Measurements from ENCODE around the gene ITGA2.

The ITGA2 gene

GRCh38 chr5:53030893-53031292 is 41.7 kb downstream of the ITGA2 start:
- Histone ChIP-seq H3K4me1 (ENCODE audit: control insufficient read depth, insufficient read depth, low read length, poor library complexity, severe bottlenecking) (peaks cover 8% of the 10 kb centered on the region), H3K9me3 (ENCODE audit: control insufficient read depth, low read length) (no peaks in the 10 kb centered on the region), H3K36me3 (ENCODE audit: control insufficient read depth, insufficient read depth, low read length) (no peaks in the 10 kb centered on the region), H3K27me3 (replicated peaks; ENCODE audit: control insufficient read depth, insufficient read depth, low read length, poor library complexity, severe bottlenecking) (no peaks in the 10 kb centered on the region), H3K27ac (ENCODE audit: insufficient read depth, low read length, poor library complexity, severe bottlenecking) (no peak overlapping the region), H3K4me3 (ENCODE audit: insufficient read depth, low read depth, low read length, poor library complexity, severe bottlenecking) (no peak overlapping the region)
- no peak for DNase-seq

DNA sequence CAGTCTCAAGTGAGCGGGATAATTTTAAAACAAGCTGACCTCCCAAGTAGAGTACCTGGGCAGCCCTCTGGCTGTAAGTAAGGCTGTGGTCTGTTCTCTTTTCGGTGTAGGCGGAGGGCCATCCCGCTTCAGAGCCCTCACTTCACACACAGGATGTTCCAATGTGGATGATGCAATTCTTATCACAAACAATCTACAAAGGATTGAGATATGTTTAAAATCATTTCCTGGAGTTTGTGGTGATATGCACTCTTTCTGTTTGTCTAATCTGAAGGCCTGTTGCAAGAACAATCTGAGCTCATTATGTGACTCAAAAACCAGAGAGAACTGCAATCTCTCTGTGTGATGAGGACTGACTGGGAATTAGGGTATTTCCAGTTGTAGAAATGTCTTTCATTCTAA is 42.5 kb downstream of the ITGA2 start:
- Histone ChIP-seq H3K9me3 (ENCODE audit: control insufficient read depth, low read length) (no peaks in the 10 kb centered on the region), H3K4me1 (ENCODE audit: control insufficient read depth, insufficient read depth, low read length, poor library complexity, severe bottlenecking) (peaks cover 8% of the 10 kb centered on the region), H3K27ac (ENCODE audit: insufficient read depth, low read length, poor library complexity, severe bottlenecking) (no peak overlapping the region), H3K4me3 (ENCODE audit: insufficient read depth, low read depth, low read length, poor library complexity, severe bottlenecking) (no peak overlapping the region), H3K27me3 (replicated peaks; ENCODE audit: control insufficient read depth, insufficient read depth, low read length, poor library complexity, severe bottlenecking) (no peaks in the 10 kb centered on the region), H3K36me3 (ENCODE audit: control insufficient read depth, insufficient read depth, low read length) (no peaks in the 10 kb centered on the region)
- no peak for DNase-seq

GRCh38 chr5:53032188-53032587 is 43.0 kb downstream of the ITGA2 start:
- DNase-seq: no peak
- no peak overlapping the region for H3K4me3 ChIP-seq (ENCODE audit: insufficient read depth, low read depth, low read length, poor library complexity, severe bottlenecking)
- H3K27me3 ChIP-seq (replicated peaks; ENCODE audit: control insufficient read depth, insufficient read depth, low read length, poor library complexity, severe bottlenecking): no peaks in the 10 kb centered on the region
- no peaks in the 10 kb centered on the region for H3K9me3 ChIP-seq (ENCODE audit: control insufficient read depth, low read length)
- peaks cover 8% of the 10 kb centered on the region for H3K4me1 ChIP-seq (ENCODE audit: control insufficient read depth, insufficient read depth, low read length, poor library complexity, severe bottlenecking)
- H3K27ac ChIP-seq (ENCODE audit: insufficient read depth, low read length, poor library complexity, severe bottlenecking): no peak overlapping the region
- H3K36me3 ChIP-seq (ENCODE audit: control insufficient read depth, insufficient read depth, low read length): no peaks in the 10 kb centered on the region

DNA sequence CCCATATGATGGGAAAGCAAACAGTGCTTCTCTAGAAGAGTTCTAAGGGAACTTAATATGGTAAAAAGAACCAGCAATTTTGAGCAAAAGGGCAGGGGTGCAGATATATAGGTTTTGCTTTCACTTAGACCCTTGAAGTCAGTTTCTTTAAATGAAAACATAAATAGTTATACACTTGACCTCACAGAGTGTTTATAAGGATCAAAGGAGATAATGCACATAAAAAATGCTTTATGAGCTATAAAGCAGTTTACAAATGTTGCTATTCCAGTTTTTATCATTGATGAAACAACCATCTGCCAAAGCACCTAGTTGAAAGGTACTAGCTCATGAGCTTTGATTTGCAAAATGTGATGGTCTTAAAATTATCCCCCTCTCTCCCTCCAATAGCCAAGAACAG is 45.7 kb downstream of the ITGA2 start:
- no peaks in the 10 kb centered on the region for H3K27me3 ChIP-seq (replicated peaks; ENCODE audit: control insufficient read depth, insufficient read depth, low read length, poor library complexity, severe bottlenecking)
- no peak overlapping the region for H3K4me3 ChIP-seq (ENCODE audit: insufficient read depth, low read depth, low read length, poor library complexity, severe bottlenecking)
- H3K9me3 ChIP-seq (ENCODE audit: control insufficient read depth, low read length): no peaks in the 10 kb centered on the region
- no peaks in the 10 kb centered on the region for H3K36me3 ChIP-seq (ENCODE audit: control insufficient read depth, insufficient read depth, low read length)
- H3K27ac ChIP-seq (ENCODE audit: insufficient read depth, low read length, poor library complexity, severe bottlenecking): no peak overlapping the region
- peaks cover 10% of the 10 kb centered on the region for H3K4me1 ChIP-seq (ENCODE audit: control insufficient read depth, insufficient read depth, low read length, poor library complexity, severe bottlenecking)
- no peak for DNase-seq

DNA sequence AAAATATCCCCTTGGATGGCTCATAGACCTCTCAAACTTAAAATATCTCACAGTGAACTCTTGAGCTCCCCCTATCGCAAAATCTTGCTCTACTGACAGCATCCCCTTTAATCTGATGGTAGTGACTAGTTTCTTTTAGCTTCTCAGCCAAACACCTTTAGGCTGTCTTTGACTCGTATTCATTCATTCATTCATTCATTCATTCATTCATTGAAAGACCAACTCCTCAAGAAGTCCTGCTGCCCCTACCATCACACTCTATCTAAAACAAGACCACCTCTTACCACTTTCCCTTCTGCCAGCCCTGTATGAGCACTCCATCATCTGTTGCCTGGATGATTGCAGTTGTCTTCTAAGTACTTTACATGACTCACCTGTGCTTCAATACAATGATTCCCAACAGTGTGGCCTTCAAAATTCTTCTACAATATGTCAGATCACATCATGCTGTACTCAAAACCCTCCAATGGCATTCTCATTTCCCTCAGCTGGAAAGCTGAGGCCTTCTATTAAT is 46.8 kb downstream of the ITGA2 start:
- Histone ChIP-seq H3K27ac (ENCODE audit: insufficient read depth, low read length, poor library complexity, severe bottlenecking) (no peak overlapping the region), H3K4me1 (ENCODE audit: control insufficient read depth, insufficient read depth, low read length, poor library complexity, severe bottlenecking) (peaks cover 12% of the 10 kb centered on the region), H3K27me3 (replicated peaks; ENCODE audit: control insufficient read depth, insufficient read depth, low read length, poor library complexity, severe bottlenecking) (no peaks in the 10 kb centered on the region), H3K36me3 (ENCODE audit: control insufficient read depth, insufficient read depth, low read length) (no peaks in the 10 kb centered on the region), H3K4me3 (ENCODE audit: insufficient read depth, low read depth, low read length, poor library complexity, severe bottlenecking) (no peak overlapping the region), H3K9me3 (ENCODE audit: control insufficient read depth, low read length) (no peaks in the 10 kb centered on the region)
- no peak for DNase-seq

- H3K9me3 ChIP-seq (ENCODE audit: control insufficient read depth, low read length): no peaks in the 10 kb centered on the region
- H3K27me3 ChIP-seq (replicated peaks; ENCODE audit: control insufficient read depth, insufficient read depth, low read length, poor library complexity, severe bottlenecking): no peaks in the 10 kb centered on the region
- DNase-seq: no peak
- no peak overlapping the region for H3K4me3 ChIP-seq (ENCODE audit: insufficient read depth, low read depth, low read length, poor library complexity, severe bottlenecking)
- peaks cover 4% of the 10 kb centered on the region for H3K4me1 ChIP-seq (ENCODE audit: control insufficient read depth, insufficient read depth, low read length, poor library complexity, severe bottlenecking)
- H3K27ac ChIP-seq (ENCODE audit: insufficient read depth, low read length, poor library complexity, severe bottlenecking): no peak overlapping the region
- no peaks in the 10 kb centered on the region for H3K36me3 ChIP-seq (ENCODE audit: control insufficient read depth, insufficient read depth, low read length)
Observed at GRCh38 chr5:53037141-53037859, 48.1 kb downstream of the ITGA2 start.

DNA sequence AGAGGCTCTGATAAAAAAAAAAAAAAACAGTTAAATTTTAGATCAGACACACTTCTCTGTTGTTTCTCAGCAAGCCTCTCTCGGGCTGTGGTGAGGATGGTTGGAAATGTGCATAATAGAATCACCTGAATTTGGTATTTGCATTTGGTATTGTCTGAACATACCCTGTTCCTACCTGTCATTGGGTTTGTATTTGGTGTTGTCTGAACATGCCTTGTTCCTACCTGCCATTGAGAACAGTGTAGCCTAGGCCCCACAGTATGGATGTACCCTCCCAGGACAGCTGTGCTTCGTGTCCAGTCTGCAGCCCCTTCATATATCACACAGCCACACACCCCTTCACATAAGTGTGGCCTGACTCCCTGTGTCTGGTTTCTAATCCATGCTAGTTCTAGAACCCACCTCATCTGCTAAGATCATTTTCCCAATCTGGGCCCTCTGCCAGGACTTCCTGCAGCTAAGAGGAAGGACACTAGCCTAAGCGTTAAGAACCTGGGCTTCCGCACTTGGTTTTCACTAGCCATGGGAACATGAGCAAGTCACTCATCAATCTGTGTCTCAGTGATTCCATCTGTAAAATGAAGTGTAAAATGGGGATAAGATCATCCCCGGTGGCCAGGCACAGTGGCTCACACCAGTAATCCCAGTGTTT is 49.2 kb downstream of the ITGA2 start:
- H3K4me1 ChIP-seq (ENCODE audit: control insufficient read depth, insufficient read depth, low read length, poor library complexity, severe bottlenecking): peaks cover 4% of the 10 kb centered on the region
- no peaks in the 10 kb centered on the region for H3K27me3 ChIP-seq (replicated peaks; ENCODE audit: control insufficient read depth, insufficient read depth, low read length, poor library complexity, severe bottlenecking)
- H3K4me3 ChIP-seq (ENCODE audit: insufficient read depth, low read depth, low read length, poor library complexity, severe bottlenecking): no peak overlapping the region
- no peaks in the 10 kb centered on the region for H3K36me3 ChIP-seq (ENCODE audit: control insufficient read depth, insufficient read depth, low read length)
- DNase-seq: no peak
- no peaks in the 10 kb centered on the region for H3K9me3 ChIP-seq (ENCODE audit: control insufficient read depth, low read length)
- no peak overlapping the region for H3K27ac ChIP-seq (ENCODE audit: insufficient read depth, low read length, poor library complexity, severe bottlenecking)

DNA sequence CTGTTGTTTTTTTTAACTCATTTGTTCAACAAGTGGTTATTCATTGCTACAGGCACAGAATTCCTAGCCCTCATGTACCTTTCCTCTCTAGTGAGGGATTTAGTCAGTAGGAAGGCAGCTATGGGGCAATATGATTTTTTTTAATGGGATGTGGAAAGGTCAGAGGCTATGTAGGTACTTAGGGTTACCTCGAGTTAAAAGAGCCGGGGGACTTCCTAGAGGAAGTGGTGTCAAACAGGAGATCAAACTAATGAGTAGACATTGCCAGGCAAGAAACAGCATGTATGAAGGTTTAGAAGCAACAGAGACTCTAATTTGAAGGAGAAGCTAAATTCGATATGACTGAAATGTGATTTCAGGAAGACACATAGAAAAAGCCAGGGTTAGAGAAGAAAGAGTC is 50.7 kb downstream of the ITGA2 start:
- H3K27ac ChIP-seq (ENCODE audit: insufficient read depth, low read length, poor library complexity, severe bottlenecking): no peak overlapping the region
- H3K36me3 ChIP-seq (ENCODE audit: control insufficient read depth, insufficient read depth, low read length): no peaks in the 10 kb centered on the region
- no peak for DNase-seq
- no peaks in the 10 kb centered on the region for H3K9me3 ChIP-seq (ENCODE audit: control insufficient read depth, low read length)
- H3K4me1 ChIP-seq (ENCODE audit: control insufficient read depth, insufficient read depth, low read length, poor library complexity, severe bottlenecking): peaks cover 4% of the 10 kb centered on the region
- no peaks in the 10 kb centered on the region for H3K27me3 ChIP-seq (replicated peaks; ENCODE audit: control insufficient read depth, insufficient read depth, low read length, poor library complexity, severe bottlenecking)
- H3K4me3 ChIP-seq (ENCODE audit: insufficient read depth, low read depth, low read length, poor library complexity, severe bottlenecking): no peak overlapping the region

- H3K9me3 ChIP-seq (ENCODE audit: control insufficient read depth, low read length): no peaks in the 10 kb centered on the region
- peak overlapping the region; percentile 4 for H3K27ac ChIP-seq (ENCODE audit: insufficient read depth, low read length, poor library complexity, severe bottlenecking)
- peaks cover 4% of the 10 kb centered on the region for H3K4me1 ChIP-seq (ENCODE audit: control insufficient read depth, insufficient read depth, low read length, poor library complexity, severe bottlenecking)
- H3K36me3 ChIP-seq (ENCODE audit: control insufficient read depth, insufficient read depth, low read length): no peaks in the 10 kb centered on the region
- no peak for DNase-seq
- no peaks in the 10 kb centered on the region for H3K27me3 ChIP-seq (replicated peaks; ENCODE audit: control insufficient read depth, insufficient read depth, low read length, poor library complexity, severe bottlenecking)
- peak overlapping the region; percentile 30 for H3K4me3 ChIP-seq (ENCODE audit: insufficient read depth, low read depth, low read length, poor library complexity, severe bottlenecking)
Observed at GRCh38 chr5:53041071-53041692, 52.0 kb downstream of the ITGA2 start.

- H3K27me3 ChIP-seq (replicated peaks; ENCODE audit: control insufficient read depth, insufficient read depth, low read length, poor library complexity, severe bottlenecking): no peaks in the 10 kb centered on the region
- H3K4me1 ChIP-seq (ENCODE audit: control insufficient read depth, insufficient read depth, low read length, poor library complexity, severe bottlenecking): peaks cover 4% of the 10 kb centered on the region
- DNase-seq: no peak
- H3K4me3 ChIP-seq (ENCODE audit: insufficient read depth, low read depth, low read length, poor library complexity, severe bottlenecking): no peak overlapping the region
- H3K9me3 ChIP-seq (ENCODE audit: control insufficient read depth, low read length): no peaks in the 10 kb centered on the region
- H3K27ac ChIP-seq (ENCODE audit: insufficient read depth, low read length, poor library complexity, severe bottlenecking): no peak overlapping the region
- H3K36me3 ChIP-seq (ENCODE audit: control insufficient read depth, insufficient read depth, low read length): no peaks in the 10 kb centered on the region
Observed at GRCh38 chr5:53041740-53042139, 52.6 kb downstream of the ITGA2 start.
